ENCODE data around the gene PATE1. TPM values are rescaled to one million over a fixed set of nuclear protein-coding genes. Genes with fewer than 3 reads are reported as not detected.

PATE1 gene
- total RNA-seq, 1 experiment from 2014 or later: not detected

DNA sequence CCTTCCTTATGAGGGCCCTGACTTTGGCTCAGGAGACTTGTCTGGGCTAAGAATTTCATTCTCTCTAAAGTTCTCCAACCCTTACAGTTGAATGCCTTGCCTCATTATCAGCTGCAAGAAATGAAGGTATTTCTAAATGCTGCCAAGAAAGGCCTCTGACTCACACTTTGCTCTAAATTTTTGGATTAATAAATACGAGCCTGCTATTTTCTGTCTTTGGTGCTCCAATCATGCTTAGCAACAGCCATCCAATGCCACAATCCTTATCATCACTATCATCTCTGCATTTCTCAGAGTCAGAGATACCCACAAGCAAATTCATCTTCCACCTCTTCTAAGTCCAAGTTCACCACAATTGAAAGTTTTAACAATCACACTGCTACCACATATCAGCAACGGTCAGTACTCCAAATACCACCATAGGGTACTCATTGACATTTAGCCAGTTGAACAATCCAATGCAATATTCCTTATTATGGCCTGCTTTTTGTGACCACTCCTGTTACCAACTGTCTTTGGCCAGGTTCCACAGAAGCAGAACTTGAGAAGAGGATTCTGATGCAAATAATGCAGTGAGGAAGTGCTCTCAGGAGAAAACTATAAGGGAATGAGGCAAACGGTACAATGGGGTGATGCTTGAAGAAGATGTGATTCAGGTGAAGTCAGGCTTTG, 26.9 kb downstream of the PATE1 start:
- intact Hi-C loops (cut with micrococcal nuclease; ENCODE audit: unreplicated experiment): no loop called here
- TF ChIP-seq, protein P1, sequence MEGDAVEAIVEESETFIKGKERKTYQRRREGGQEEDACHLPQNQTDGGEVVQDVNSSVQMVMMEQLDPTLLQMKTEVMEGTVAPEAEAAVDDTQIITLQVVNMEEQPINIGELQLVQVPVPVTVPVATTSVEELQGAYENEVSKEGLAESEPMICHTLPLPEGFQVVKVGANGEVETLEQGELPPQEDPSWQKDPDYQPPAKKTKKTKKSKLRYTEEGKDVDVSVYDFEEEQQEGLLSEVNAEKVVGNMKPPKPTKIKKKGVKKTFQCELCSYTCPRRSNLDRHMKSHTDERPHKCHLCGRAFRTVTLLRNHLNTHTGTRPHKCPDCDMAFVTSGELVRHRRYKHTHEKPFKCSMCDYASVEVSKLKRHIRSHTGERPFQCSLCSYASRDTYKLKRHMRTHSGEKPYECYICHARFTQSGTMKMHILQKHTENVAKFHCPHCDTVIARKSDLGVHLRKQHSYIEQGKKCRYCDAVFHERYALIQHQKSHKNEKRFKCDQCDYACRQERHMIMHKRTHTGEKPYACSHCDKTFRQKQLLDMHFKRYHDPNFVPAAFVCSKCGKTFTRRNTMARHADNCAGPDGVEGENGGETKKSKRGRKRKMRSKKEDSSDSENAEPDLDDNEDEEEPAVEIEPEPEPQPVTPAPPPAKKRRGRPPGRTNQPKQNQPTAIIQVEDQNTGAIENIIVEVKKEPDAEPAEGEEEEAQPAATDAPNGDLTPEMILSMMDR (IDR thresholded peaks at IDR 0.05; ENCODE audit: insufficient read depth in 1 of 2, low read depth in 1 of 2, low read length in 1 of 2, severe bottlenecking in 1 of 2, unreplicated experiment in 1 of 2): no peak
- Mint-ChIP-seq H3K4me3 (ENCODE audit: unreplicated experiment) (no peak overlapping the region), H3K9me3 (ENCODE audit: unreplicated experiment) (no peaks in the 10 kb centered on the region), H3K36me3 (ENCODE audit: insufficient read depth, unreplicated experiment) (no peaks in the 10 kb centered on the region), H3K27me3 (ENCODE audit: insufficient read depth, unreplicated experiment) (peaks cover 26% of the 10 kb centered on the region), H3K4me1 (ENCODE audit: low read depth, unreplicated experiment) (no peaks in the 10 kb centered on the region), H3K27ac (ENCODE audit: unreplicated experiment) (no peak overlapping the region)
- 0 out of 2 replicates have a peak, but pooled peaks cover 2% of the 10 kb centered on the region for H3K27me3 ChIP-seq (replicated peaks; ENCODE audit: control insufficient read depth, insufficient read depth, low read length)
- no peaks in the 10 kb centered on the region for H3K4me1 ChIP-seq
- H3K9me3 ChIP-seq: no peaks in the 10 kb centered on the region
- no peak overlapping the region for H3K4me3 ChIP-seq (ENCODE audit: low read depth, low read length)
- CTCF ChIA-PET: no interaction called here
- POLR2A ChIA-PET: no interaction called here
- no peak for DNase-seq
- no peaks in the 10 kb centered on the region for H3K36me3 ChIP-seq (ENCODE audit: control insufficient read depth, insufficient read depth, low read length)
- BruUV-seq (replicated peaks): no TSS peak

DNA sequence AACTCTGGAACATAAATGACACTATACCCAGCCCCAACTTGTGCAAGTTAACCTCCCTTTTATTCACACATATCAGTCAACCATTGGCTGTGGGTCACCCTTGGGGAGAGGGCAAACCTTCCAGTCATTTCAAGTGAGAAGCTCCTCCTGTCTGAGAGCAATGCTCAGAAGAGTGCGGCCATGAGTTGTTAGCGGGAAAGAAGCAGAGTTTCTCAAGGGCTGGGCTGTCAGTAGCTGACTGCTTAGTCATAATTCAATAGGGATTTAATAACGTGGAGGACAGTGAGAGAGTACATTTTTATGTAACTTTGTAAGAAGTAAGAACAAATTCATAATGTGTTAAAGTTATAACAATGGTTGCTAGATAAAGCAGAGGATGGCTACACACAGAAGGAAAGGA, 27.4 kb downstream of the PATE1 start:
- Mint-ChIP-seq H3K27ac (ENCODE audit: unreplicated experiment) (no peak overlapping the region), H3K9me3 (ENCODE audit: unreplicated experiment) (no peaks in the 10 kb centered on the region), H3K4me1 (ENCODE audit: low read depth, unreplicated experiment) (no peaks in the 10 kb centered on the region), H3K4me3 (ENCODE audit: unreplicated experiment) (no peak overlapping the region), H3K36me3 (ENCODE audit: insufficient read depth, unreplicated experiment) (no peaks in the 10 kb centered on the region), H3K27me3 (ENCODE audit: insufficient read depth, unreplicated experiment) (peaks cover 22% of the 10 kb centered on the region)
- intact Hi-C loops (cut with micrococcal nuclease; ENCODE audit: unreplicated experiment): no loop called here
- TF ChIP-seq, protein P1 (IDR thresholded peaks at IDR 0.05; ENCODE audit: insufficient read depth in 1 of 2, low read depth in 1 of 2, low read length in 1 of 2, severe bottlenecking in 1 of 2, unreplicated experiment in 1 of 2): no peak
- no peaks in the 10 kb centered on the region for H3K36me3 ChIP-seq (ENCODE audit: control insufficient read depth, insufficient read depth, low read length)
- CTCF ChIA-PET: no interaction called here
- H3K4me1 ChIP-seq: no peaks in the 10 kb centered on the region
- POLR2A ChIA-PET: no interaction called here
- no peak overlapping the region for H3K4me3 ChIP-seq (ENCODE audit: low read depth, low read length)
- DNase-seq: no peak
- no TSS peak for BruUV-seq (replicated peaks)
- no peaks in the 10 kb centered on the region for H3K9me3 ChIP-seq
- 0 out of 2 replicates have a peak, but pooled peaks cover 2% of the 10 kb centered on the region for H3K27me3 ChIP-seq (replicated peaks; ENCODE audit: control insufficient read depth, insufficient read depth, low read length)

DNA sequence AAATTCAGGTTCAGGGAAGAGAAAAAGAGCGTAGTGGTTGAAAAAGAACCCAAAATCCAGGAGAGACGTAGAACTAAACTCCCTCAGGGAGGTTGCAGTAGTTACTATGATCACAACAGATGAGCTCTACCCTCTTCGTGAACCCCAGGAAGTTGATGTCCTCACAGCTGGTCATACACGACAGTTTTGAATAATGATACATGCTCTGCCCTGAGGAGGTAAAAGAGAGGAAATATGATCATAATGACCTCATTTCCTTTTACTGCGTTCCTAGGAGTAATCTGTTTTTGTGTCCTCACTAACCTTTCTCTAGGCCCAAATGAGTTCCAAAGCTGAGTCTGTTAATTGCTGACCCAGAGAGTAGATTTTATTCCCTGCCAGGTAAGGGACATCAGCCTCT, 31.2 kb downstream of the PATE1 start:
- BruUV-seq (replicated peaks): no TSS peak
- Histone ChIP-seq H3K27me3 (replicated peaks; ENCODE audit: control insufficient read depth, insufficient read depth, low read length) (0 out of 2 replicates have a peak, but pooled peaks cover 1% of the 10 kb centered on the region), H3K36me3 (ENCODE audit: control insufficient read depth, insufficient read depth, low read length) (no peaks in the 10 kb centered on the region), H3K4me1 (no peaks in the 10 kb centered on the region), H3K4me3 (ENCODE audit: low read depth, low read length) (no peak overlapping the region), H3K9me3 (no peaks in the 10 kb centered on the region)
- TF ChIP-seq, protein P1 (IDR thresholded peaks at IDR 0.05; ENCODE audit: insufficient read depth in 1 of 2, low read depth in 1 of 2, low read length in 1 of 2, severe bottlenecking in 1 of 2, unreplicated experiment in 1 of 2): no peak
- H3K4me1 Mint-ChIP-seq (ENCODE audit: low read depth, unreplicated experiment): no peaks in the 10 kb centered on the region
- ChIA-PET CTCF (no interaction called here), POLR2A (no interaction called here)
- no peak overlapping the region for H3K4me3 Mint-ChIP-seq (ENCODE audit: unreplicated experiment)
- DNase-seq: no peak
- peaks cover 15% of the 10 kb centered on the region for H3K27me3 Mint-ChIP-seq (ENCODE audit: insufficient read depth, unreplicated experiment)
- no peaks in the 10 kb centered on the region for H3K9me3 Mint-ChIP-seq (ENCODE audit: unreplicated experiment)
- H3K36me3 Mint-ChIP-seq (ENCODE audit: insufficient read depth, unreplicated experiment): no peaks in the 10 kb centered on the region
- intact Hi-C loops (cut with micrococcal nuclease; ENCODE audit: unreplicated experiment): no loop called here
- no peak overlapping the region for H3K27ac Mint-ChIP-seq (ENCODE audit: unreplicated experiment)
